Inflammatory macrophage (primary cell): ENCODE data around the gene ADAMTS13.
"Not testable (repeated sequence)": the region's sequence is repeated elsewhere in the genome, so short reads cannot be mapped to it uniquely, and the experiment has no call there.

Source experiments
- DNase-seq, 2 donors: peaks; one replicate each; pipeline ENCODE4 v3.0.0-alpha.2; 2020 to 2022

Gene ADAMTS13

GRCh38 chr9:133392308-133392707 is 29.9 kb upstream of the ADAMTS13 start:
- DNase-seq: not testable (repeated sequence)

- no peak for DNase-seq
Measured at GRCh38 chr9:133393399-133393798, 28.8 kb upstream of the ADAMTS13 start.

GRCh38 chr9:133394687-133395271 is 27.4 kb upstream of the ADAMTS13 start:
- no peak for DNase-seq

DNA sequence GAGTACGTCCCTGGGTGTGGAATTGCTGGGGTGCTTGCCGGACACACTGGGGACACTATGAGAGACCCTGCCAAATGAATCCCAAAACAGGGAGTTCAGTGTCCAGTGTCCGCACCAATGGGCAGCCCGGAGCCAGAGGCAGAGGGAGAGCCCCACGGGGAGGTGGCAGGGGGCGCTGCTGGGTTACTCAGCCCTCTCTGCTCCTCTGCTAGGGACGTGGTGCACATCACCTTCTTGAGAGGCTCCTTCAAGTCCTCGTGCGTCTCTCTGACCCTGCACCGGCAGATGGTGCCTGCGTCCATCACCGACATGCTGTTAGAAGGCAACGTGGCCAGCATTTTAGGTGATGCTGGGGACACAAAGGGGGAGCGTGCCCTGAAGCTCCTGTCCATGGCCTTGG is 25.2 kb upstream of the ADAMTS13 start:
- DNase-seq: no peak

DNA sequence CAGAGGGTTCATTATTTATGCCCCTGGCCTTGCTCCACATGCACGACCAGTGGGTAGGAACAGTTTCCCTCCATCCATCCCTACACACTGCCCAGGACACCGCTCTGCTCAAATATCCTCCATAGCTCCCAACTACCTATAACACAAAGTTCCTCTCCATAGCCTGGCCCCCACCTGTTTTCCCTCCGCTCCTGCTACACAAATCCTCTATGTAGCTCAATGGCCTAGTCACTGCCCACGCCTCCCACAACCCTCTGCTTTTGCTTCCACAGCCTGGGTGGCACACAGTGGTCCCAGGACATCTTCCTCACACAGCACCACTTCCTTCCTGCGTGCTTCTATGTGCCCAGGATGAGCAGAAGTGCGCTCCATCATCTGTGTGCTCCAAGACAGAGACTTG is 24.8 kb upstream of the ADAMTS13 start:
- DNase-seq: no peak

DNA sequence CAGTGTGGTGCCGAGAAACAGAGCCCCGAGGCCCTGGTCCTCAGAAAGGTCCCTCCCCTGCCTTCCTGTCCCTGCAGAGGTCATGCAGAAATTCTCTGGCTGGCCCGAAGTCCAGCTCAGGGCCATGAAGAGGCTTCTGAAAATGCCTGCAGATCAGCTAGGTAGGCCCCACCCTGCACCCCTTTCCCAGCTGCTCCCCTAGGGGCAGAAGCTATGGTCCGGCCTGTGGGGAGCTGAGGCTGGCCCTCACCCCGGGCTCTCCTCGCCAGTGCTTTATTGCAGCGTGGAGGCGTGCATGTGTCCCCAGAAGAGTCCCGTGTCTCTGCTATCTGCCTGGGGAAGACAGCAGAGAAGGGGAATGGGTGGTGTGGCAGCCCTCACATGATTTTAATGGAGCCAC is 24.3 kb upstream of the ADAMTS13 start:
- no peak for DNase-seq

GRCh38 chr9:133400292-133400691 is 21.9 kb upstream of the ADAMTS13 start:
- DNase-seq: no peak

- DNase-seq: no peak
Measured at GRCh38 chr9:133401588-133401987, 20.6 kb upstream of the ADAMTS13 start.

DNA sequence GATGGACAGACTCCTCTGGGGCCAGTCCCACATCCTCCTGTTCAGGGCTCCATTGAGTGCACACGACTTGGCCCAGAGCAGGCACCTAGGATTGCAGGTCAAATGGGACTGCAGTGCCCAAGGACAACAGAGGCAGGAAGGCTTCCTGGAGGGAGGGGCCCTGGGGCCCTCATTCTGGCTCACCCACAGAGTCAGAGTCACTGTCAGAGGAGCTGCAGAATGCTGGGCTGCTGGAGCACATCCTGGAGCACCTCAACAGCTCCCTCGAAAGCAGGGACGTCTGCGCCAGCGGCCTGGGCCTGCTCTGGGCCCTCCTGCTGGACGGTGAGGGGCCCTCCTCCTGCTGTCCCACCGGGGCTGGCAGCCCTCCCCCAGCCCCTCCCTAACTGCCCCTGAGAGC is 19.5 kb upstream of the ADAMTS13 start:
- DNase-seq: no peak

GRCh38 chr9:133403766-133404453 is 18.3 kb upstream of the ADAMTS13 start:
- no peak for DNase-seq

DNA sequence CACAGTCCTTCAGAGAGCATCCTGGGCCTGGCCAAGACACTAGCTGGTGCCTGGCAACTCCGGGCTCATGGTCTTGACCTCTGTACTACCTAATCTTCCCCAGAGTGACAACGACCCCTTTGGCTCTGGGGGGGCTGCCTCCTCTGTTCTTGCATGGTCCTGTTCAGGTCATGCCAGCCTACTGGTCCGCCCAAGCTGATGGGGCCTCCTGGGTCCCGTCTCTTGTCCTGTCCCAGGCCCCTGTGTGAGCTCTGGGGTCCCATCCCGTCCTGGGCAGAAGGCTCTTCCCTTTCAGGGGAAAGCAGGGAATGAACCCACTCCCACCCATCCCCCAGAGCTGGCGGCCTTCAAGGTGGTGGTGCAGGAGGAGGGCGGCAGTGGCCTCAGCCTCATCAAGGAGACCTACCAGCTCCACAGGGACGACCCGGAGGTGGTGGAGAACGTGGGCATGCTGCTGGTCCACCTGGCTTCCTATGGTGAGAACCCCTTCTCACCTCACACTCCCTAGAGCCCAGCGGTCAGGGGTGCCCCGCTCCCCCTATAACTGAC is 17.6 kb upstream of the ADAMTS13 start:
- DNase-seq: no peak

DNA sequence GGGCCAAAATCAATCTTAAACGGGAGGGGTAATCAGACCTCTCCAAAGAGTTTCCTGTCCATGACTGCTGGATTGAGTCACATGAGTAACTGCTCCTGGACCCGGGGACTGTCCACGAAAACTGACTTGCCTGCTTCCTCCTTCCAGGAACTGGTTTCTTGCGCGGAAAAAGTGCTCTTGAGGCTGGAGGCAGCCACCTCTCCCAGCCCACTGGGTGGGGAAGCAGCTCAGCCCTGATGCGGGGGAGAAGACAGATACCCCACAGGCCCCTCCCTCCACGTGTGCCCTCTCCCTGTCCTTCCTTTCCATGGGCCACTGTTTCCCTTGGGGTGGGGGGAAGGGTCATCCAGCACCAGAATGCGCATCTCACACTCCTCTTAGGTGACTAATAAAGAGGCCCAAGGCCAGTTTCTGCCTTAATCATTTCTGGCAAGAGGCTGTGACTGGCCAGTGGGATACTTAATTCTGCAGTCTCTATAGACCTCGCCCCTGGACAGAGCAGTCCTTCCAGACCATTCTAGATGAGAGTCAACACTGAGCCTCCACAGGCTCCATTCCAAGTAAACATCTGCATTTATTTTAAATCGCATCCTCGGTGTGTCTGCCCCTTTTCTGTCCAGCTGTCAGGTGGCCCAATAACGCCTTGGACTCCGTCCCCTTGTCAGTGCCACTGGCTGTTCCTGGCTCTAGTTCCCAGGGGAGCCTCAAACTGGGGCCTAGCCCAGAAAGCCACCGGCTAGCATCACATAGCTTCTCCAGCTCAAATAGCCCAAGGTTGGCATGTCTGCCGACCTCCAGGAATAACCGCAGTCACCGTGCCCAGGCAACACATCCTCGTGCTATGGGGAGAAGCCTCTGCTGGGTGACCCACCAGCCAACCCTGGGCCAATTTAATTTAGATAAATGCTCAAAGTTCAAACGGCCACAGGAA is 16.4 kb upstream of the ADAMTS13 start:
- DNase-seq: no peak

DNA sequence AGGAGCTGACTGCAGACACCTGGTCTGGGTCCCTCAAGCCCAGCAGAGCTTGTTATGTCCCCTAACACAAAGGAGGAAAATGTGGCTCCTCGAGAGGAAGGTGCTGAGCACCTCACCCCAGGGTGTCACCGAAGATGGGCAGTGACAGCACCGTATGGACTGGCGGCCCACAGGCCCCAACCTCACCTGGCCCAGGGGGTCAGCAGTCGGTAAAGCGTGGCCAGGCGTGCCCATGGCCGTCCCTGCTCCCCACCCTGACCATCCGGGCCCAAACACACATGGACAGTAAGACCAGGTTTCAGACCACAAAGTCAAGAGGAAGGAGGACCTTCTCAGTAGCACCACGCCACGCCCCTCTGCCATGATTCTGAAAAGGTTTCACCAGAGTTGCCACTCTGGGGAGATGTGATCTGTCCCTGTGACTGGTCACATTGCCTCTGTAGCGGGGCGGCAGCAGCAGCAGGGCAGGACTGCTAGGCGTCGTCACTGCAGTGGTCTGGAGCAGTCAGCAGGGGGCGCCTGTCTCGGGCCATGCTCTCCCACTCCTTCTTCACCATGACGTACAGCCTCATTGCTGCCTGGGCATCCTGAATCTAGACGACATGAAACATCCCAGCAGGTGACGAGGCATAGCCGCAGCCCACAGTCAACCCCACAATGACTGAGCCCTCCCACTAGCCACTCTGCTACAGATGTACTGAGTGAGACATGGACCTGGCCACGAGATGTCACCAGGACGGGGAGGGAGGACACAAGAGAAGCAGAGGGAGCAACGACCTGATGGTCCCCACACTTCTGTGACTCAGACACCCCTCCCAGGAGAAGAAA is 15.5 kb upstream of the ADAMTS13 start:
- DNase-seq: peak; percentile 76 to 85

DNA sequence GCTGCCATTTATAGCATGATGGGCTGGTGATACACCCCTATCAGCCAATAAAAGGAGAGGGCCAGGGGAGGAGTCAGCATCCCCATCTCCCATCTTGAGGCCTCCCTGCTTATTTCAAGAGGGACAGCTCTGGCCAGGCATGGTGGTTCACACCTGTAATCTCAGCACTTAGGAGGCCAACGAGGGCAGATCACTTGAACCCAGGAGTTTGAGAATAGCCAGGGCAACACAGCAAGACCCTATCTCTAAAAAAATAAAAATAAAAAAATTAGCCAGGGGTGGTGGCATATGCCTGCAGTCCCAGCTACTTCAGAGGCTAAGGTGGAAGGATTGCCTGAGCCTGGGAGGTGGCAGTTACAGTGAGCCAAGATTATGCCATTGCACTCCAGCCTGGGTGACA is 14.1 kb upstream of the ADAMTS13 start:
- no peak for DNase-seq

DNA sequence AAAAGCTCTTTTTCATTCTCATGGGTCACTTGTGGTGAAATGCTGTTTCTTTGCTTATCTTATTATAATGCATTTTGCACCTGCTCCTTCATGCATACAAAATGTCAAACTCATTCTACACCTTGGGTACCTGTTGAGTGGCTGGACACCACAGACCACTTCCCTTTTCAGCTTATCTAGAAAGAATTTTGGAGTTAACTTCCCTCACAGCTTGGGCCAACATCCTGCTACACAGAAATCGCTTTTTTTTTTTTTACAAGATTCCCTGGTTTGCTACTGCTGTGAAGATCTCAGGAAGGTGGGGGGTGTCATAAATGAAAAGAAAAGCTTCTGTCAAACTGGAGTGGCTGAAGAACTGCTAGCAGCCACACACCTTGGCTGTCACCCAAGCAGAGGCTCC is 7.0 kb upstream of the ADAMTS13 start:
- no peak for DNase-seq

DNA sequence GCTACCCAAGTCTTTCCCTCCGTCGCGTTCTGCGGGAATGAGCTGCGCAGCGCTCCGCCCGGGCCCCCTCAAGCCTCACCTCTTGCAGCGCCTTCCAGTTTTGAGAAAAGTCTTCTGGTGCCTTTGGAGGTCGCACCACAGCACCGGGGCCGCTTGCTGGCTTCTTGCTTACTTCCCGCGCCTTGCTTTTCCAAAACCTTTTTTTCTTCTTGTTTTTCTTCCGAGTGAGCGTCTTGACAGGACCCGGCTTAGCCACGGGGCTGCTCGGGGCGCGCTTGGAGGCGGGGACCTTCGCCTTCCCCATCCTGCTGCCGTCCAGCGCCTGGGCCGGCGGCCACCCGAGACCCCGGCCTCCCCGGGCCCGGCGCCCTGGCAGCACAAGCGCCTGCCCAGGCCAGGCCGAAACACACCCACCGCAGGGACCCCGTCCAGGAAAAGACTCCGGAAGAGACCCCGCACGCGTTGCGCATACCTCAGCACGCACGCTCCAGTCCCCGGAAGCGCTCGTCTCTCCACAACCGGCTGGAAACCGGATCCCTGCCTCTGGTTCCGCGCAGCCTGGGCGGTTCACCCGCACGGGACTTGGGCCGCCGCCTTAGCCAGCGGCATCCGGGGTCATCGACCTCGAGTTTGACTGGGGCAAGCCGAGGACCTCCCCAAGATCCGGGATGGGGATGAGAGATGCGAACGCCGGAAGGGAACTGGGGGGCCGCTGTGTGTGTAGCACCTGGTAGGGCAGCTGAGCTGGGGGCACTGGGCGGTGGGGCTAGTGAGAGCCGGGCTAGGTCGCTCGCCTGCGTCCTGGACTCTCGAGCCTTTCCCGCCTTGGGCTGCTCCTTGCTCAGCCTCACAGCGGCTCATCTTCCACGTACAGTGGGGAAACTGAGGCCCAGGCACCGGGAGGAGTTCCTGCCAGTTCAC is 4.4 kb upstream of the ADAMTS13 start, which contains the start of gene REXO4:
REXO4 (minus strand) TSS at position 470 of the 921 bp plus-strand sequence; CDS start at position 304, 166 bp downstream.
- peak; percentile 84 to 87 for DNase-seq

DNA sequence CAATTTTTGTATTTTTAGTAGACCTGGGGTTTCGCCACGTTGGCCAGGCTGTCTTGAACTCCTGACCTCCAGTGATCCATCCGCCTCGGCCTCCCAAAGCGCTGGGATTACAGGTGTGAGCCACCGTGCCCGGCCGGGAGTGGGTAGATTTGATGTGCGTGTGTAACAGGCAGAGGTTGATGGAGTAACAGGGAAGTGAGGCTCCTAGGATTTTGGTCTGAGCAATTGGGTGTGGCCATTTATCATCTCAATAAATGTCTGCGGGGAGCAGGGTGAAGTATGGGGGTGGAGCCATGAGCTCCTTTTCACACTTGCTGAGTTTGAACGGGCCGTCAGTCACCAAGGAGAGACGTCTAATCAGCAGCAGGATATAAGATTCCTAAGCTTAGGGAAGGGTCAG is 3.2 kb upstream of the ADAMTS13 start:
- DNase-seq: no peak

GRCh38 chr9:133420392-133420827 is 1.8 kb upstream of the ADAMTS13 start:
- DNase-seq: peak; percentile 6 to 18

GRCh38 chr9:133423216-133423615 is 1.0 kb downstream of the ADAMTS13 start:
- DNase-seq: no peak

DNA sequence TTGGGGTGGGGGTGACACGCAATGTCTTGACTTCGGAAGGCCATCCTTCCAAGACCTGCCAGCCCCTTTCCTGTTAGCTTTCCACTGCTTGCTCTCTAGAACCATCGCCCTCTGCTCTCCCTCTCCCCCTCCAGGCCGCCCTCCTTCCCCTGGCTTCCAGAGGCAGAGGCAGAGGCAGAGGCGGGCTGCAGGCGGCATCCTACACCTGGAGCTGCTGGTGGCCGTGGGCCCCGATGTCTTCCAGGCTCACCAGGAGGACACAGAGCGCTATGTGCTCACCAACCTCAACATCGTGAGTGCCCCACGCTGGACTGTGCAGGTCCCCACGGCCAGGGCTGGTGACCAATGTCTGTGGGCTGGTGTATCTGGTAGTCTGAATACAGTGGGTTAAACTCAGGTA is 2.0 kb downstream of the ADAMTS13 start:
- no peak for DNase-seq

GRCh38 chr9:133425049-133425632 is 3.0 kb downstream of the ADAMTS13 start:
- no peak for DNase-seq
